ENCODE measurements around the gene SMARCAL1. TPM values are rescaled to one million over a fixed set of nuclear protein-coding genes. Genes with fewer than 3 reads are reported as not detected.

Gene SMARCAL1
- total RNA-seq, 4 donors from 2014 or later: 27.3 to 76.7 (median 34.4) TPM

- no peak overlapping the region for H3K27ac ChIP-seq
- DNase-seq: no peak
- no peaks in the 10 kb centered on the region for H3K36me3 ChIP-seq
- H3K9me3 ChIP-seq: no peaks in the 10 kb centered on the region
- TF ChIP-seq, protein P1, sequence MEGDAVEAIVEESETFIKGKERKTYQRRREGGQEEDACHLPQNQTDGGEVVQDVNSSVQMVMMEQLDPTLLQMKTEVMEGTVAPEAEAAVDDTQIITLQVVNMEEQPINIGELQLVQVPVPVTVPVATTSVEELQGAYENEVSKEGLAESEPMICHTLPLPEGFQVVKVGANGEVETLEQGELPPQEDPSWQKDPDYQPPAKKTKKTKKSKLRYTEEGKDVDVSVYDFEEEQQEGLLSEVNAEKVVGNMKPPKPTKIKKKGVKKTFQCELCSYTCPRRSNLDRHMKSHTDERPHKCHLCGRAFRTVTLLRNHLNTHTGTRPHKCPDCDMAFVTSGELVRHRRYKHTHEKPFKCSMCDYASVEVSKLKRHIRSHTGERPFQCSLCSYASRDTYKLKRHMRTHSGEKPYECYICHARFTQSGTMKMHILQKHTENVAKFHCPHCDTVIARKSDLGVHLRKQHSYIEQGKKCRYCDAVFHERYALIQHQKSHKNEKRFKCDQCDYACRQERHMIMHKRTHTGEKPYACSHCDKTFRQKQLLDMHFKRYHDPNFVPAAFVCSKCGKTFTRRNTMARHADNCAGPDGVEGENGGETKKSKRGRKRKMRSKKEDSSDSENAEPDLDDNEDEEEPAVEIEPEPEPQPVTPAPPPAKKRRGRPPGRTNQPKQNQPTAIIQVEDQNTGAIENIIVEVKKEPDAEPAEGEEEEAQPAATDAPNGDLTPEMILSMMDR (IDR thresholded peaks at IDR 0.05): no peak
- no peak for TF ChIP-seq POLR2A (IDR thresholded peaks at IDR 0.05)
- no peaks in the 10 kb centered on the region for H3K27me3 ChIP-seq
- no peak overlapping the region for H3K4me3 ChIP-seq
- H3K4me1 ChIP-seq: no peaks in the 10 kb centered on the region
Measured at GRCh38 chr2:216526939-216527338, 114.7 kb downstream of the SMARCAL1 start.

DNA sequence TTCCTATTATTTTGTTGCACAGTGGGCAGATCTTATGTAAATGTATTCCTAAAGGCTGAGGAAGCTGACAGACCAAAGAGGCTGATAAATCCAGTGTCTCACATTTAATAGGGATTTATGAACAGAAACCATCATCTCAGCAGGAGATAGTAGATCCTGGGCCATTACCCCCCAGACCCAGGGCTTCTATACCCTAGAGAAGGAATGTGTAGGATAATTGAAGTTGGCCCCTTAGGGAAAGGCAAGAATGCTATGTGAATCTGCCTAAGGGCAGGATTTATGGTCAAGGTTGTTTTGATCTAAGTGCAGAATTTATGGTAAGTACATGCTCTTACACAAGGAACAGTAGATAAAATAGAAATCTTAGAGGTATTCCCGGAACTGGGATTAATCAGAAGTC, 115.3 kb downstream of the SMARCAL1 start:
- Histone ChIP-seq H3K4me1 (no peaks in the 10 kb centered on the region), H3K36me3 (no peaks in the 10 kb centered on the region), H3K27ac (no peak overlapping the region), H3K9me3 (no peaks in the 10 kb centered on the region), H3K27me3 (no peaks in the 10 kb centered on the region), H3K4me3 (no peak overlapping the region)
- DNase-seq: no peak
- TF ChIP-seq, protein P1 (IDR thresholded peaks at IDR 0.05): no peak
- TF ChIP-seq POLR2A (IDR thresholded peaks at IDR 0.05): no peak

GRCh38 chr2:216532562-216532961, 120.3 kb downstream of the SMARCAL1 start:
- H3K4me1 ChIP-seq: peaks cover 0 to 10% (median 0%) of the 10 kb centered on the region in 4 donors
- H3K27ac ChIP-seq: no peak overlapping the region
- TF ChIP-seq, protein P1 (IDR thresholded peaks at IDR 0.05): no peak
- TF ChIP-seq POLR2A (IDR thresholded peaks at IDR 0.05): no peak

More at GRCh38 chr2:216532562-216532961, 120.3 kb downstream of the SMARCAL1 start:
- Histone ChIP-seq H3K9me3 (no peaks in the 10 kb centered on the region), H3K36me3 (no peaks in the 10 kb centered on the region), H3K4me3 (no peak overlapping the region), H3K27me3 (no peaks in the 10 kb centered on the region)
- DNase-seq: peak in 1 of 3 donors; percentile 52

Other genes starting within 250 kb of the SMARCAL1 start
- under 1 TPM in 1 of 4 donors, not detected in 3; 0.35 TPM for gene MARCHF4, start 40.0 kb upstream of the SMARCAL1 start, total RNA-seq
- gene RPL37A, start 86.4 kb downstream of the SMARCAL1 start, total RNA-seq: 1,000 to 10,000 TPM in 1 of 4 donors, 100 to 1,000 TPM in 3; 366 to 1,381 (median 655) TPM
- gene IGFBP2, start 220.9 kb downstream of the SMARCAL1 start, total RNA-seq: 10 to 100 TPM; 24.8 to 51.9 (median 44.6) TPM

All from Peyer's patch (tissue), 4 donors.